HFF-Myc (cell line): ENCODE data around the gene TRAF1.
"Not testable (repeated sequence)": the region's sequence is repeated elsewhere in the genome, so short reads cannot be mapped to it uniquely, and the experiment has no call there.

ENCODE experiments used
- DNase-seq: peaks from one replicate; pipeline ENCODE4 v3.0.0-alpha.2; 2011; ENCODE audit warnings: low read depth; ENCODE audit errors: extremely low read depth
- H3K4me3 ChIP-seq: replicated peaks from 2 replicates; pipeline ENCODE4 v1.5.1; 2011; ENCODE audit warnings: low read depth, mild to moderate bottlenecking, control low read depth, low read length
- CTCF ChIP-seq: IDR thresholded peaks from 2 replicates; pipeline ENCODE4 v1.5.1; 2012; ENCODE audit warnings: mild to moderate bottlenecking, low read depth, low read length, control low read depth; ENCODE audit errors: missing control alignments

The TRAF1 gene

GRCh38 chr9:120926397-120926928 lies at the start of gene TRAF1:
Gene TRAF1 (minus strand): TSS chr9:120926796. CDS start chr9:120926075, 721 bp downstream.
- H3K4me3 ChIP-seq: no peak within 1 kb of the TSS
- no peak for DNase-seq
- no peak for TF ChIP-seq CTCF

GRCh38 chr9:120974921-120975320 lies 48.3 kb upstream of the TRAF1 start:
- DNase-seq: no peak
- no peak overlapping the region for H3K4me3 ChIP-seq
- TF ChIP-seq CTCF: no peak

GRCh38 chr9:120974181-120974580 lies 47.6 kb upstream of the TRAF1 start:
- DNase-seq: no peak
- H3K4me3 ChIP-seq: no peak overlapping the region
- TF ChIP-seq CTCF: no peak

GRCh38 chr9:120971938-120972337 lies 45.3 kb upstream of the TRAF1 start:
- no peak for TF ChIP-seq CTCF
- no peak for DNase-seq
- H3K4me3 ChIP-seq: no peak overlapping the region

GRCh38 chr9:120971471-120971870 lies 44.9 kb upstream of the TRAF1 start:
- H3K4me3 ChIP-seq, DNase-seq: not testable (repeated sequence)

GRCh38 chr9:120970244-120970643 lies 43.6 kb upstream of the TRAF1 start:
- TF ChIP-seq CTCF: no peak
- no peak for DNase-seq
- no peak overlapping the region for H3K4me3 ChIP-seq

- TF ChIP-seq CTCF: no peak
- no peak overlapping the region for H3K4me3 ChIP-seq
- DNase-seq: no peak
Observed at GRCh38 chr9:120966013-120966369, 39.4 kb upstream of the TRAF1 start.
